OCI-M2 (cell line): ENCODE results near the gene CNNM3.
"Not testable (repeated sequence)": the region's sequence is repeated elsewhere in the genome, so short reads cannot be mapped to it uniquely, and the experiment has no call there.

Source experiments
- DNase-seq: peaks from one replicate; lab custom pipeline; 2025; ENCODE audit not compliant: unreplicated experiment; lab: John Stamatoyannopoulos, UW

The CNNM3 gene

DNA sequence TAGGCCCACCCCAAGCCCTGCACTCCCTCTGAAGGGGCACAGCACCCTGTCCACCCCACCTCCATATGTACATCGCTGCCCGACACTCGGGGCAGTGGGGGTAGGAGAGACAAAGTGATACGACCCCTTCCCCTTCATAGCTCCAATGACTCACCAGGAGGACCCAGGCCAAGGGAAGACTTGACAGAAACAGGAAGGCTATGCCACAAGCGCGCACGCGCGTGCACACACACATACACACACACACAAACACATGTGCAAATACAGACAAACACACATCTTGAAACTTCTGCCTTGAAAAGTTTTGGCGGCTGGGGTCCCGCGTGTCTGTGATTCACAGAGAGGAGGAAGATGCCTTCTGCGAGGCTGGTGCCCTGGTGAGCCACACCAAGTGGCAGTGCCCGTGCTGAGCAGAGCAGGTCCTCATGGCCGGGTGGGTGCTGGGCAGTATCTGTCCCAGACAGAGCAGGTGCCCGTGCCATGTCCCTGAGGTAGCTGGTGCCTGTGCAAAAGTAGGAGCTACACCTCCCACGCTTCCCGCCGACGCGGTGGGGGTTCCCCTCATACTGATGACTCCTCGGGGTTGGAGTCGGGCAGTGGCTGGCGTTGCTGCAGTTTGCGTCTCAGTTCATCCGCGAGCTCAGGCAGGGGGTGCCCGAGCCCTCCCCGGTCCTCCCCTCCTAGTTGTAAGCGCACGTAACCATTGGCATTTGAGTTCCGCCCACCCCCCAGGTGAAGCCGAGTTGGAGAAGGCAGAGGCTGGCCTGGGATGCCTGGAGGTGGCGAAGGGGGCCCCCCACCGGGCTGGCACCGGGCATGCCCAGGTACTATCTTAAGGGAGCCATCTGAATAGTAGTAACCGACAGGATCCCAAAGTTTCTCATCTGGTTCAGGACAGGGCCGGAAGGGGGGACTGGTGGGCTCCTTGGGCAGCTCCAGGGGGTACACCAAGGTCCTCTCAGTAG, 44.3 kb downstream of the CNNM3 start:
- DNase-seq = no peak

DNA sequence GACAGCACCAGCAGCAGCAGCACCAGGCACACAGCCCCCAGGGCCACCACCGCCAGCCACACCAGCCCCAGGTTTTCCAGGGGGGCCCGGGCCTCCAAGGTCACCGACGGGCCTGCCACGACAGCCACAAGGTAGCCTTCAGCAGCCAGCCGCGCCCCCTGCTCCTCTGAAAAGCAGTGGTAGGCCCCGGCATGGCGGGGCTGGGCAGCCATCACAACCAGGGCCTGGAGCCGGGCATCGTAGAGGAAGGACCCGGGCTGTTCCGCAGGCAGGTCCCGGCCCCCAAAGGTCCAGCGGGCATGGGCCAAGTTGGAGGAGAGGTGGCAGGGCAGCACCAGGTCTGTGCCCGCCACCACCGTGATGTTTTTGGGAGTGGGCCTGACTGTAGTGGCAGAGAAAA, 45.0 kb downstream of the CNNM3 start:
- DNase-seq = no peak

DNA sequence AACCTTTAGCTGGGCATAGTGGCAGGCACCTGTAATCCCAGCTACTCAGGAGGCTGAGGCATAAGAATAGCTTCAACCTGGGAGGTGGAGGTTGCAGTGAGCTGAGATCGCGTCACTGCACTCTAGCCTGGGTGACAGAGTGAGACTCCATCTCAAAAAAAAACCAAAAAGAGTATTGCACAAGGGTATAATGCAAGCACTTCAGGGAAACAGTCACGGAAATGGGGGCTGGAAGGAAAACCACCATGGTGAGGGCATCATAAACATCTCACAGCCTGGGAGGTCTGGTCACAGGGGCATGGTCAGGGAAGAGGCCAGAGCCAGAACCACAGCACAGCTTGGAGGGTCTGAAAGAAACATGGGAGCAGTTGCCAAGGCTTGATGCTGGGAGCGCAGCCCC, 47.0 kb downstream of the CNNM3 start:
- not testable (repeated sequence) for DNase-seq

DNA sequence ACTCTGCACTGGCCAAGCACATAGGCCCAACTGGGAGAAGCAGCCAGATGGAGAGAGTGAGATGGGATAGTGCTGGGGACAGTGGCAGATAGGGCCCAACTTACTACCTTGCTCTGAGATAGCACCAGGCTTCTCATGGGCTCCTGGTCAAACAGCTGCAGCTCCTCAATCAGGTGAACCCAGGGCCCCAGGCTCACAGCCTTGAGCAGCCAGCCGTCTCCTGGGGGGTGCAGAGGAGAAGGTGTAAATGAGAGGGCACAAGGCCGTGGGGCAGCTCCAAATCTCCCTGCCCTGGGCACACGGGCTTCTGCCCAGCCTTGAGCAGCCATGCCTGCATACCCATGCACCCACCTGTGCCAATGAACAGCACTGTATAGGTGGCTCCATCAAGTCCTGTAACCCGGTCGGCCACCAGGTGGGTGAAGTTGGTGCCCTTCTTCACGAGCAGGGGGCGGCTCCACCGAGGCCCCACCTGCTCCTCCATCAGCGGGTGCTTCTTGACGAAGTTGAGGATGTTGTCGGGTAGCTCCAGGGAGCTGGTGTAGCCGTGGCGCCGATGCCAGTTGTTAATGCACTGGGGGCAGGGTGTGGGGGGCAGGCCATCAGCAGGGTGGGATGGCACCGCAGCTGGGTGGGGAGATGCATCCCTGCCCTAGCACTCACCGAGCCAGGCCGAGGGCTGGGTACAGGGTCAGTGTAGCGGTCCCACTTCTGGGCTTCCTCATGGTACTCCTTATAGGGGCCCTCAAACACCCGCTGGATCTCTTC, 47.7 kb downstream of the CNNM3 start:
- no peak for DNase-seq

DNA sequence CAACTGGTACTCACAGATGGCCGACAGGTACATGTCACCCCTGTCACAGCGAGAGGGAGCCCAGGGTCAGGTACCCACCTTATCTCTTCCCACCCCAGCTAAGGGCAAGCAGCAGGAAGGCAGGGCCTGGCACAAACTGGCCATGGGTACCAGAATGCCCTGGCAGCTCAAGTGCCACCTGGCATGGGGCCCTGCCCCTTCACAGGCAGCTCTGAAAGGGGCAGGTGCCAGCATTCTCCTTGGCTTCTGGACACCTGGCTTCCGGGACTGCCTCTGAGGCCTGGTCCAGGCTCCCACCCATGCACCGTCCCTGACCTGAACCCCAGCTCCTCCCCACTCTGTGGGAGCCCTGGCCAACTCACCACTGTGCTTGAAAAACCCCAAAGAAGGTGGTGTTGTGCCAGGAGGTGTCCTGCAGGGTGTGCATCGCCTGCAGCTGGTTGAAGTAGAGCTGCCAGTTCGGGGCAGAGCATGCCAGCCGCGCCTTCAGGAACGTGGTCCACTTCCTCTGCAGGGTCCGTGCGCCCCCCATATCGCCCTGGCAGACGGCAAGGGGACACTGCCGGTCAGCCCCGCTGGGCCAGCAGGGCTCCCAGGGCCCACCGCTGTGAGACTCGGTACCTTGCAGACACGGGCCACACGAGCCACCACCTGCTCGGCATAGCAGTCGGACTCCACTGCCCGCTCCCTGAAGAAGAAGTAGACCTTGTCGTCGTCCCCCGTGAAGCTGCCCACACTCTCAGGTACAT, 48.4 kb downstream of the CNNM3 start:
- no peak for DNase-seq

DNA sequence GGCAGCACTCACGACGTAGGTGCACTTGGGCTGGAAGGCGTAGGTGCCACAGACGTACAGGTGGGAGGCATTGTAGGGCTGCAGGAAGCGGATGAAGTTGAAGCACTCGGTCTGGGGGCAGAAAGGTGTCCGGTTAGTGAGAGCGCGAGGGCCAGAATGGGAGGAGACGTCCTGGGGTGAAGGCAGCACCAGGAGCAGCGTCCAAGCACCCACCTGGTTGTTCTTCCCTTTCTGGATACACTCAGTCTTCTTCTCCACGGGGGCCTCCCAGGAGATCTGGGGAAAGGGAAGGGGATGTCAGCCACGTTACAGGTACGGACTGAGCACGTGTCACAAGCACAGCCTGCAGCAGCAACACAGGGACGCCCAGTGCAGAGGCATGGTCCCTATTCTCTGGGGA, 49.6 kb downstream of the CNNM3 start:
- no peak for DNase-seq

DNA sequence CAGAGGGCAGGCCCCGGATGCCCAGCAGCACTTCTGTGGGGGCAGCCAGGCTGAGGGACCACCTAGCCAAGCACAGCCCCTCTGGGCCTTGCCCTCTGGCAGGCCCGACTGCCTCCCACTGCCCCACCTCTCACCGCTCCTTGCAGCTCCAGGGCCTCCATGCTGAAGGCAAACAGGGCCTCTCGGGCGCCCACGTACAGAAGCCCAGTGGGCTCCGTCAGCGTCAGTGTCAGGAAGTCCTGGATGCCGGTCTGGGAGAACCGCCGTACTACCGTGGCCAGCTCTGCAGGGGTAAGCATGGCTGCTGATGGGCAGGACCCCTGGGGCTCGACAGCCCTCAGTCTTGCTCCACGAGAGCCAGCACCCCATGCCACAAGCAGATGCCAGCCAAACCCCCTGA, 50.1 kb downstream of the CNNM3 start:
- DNase-seq = no peak

DNA sequence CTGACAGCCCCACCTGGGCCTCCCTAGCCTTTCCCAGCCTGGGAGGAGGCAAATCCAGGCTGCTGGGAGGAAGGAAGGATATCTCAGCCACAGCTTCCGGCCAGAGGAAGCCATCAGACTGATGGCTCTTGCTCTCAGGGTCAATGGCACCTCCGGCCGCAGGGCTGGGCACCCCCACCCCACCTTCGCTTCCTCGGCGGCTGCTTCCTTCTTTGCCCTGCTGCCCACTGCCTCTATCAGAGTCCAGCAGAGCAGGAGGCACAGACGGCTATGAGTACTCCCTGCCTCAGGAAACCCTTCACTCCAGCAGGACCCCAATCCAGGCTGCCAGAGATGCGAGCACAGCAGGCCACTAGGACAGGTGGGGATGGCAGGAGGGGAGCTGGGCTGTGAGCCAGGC, 50.5 kb downstream of the CNNM3 start:
- DNase-seq = no peak

DNA sequence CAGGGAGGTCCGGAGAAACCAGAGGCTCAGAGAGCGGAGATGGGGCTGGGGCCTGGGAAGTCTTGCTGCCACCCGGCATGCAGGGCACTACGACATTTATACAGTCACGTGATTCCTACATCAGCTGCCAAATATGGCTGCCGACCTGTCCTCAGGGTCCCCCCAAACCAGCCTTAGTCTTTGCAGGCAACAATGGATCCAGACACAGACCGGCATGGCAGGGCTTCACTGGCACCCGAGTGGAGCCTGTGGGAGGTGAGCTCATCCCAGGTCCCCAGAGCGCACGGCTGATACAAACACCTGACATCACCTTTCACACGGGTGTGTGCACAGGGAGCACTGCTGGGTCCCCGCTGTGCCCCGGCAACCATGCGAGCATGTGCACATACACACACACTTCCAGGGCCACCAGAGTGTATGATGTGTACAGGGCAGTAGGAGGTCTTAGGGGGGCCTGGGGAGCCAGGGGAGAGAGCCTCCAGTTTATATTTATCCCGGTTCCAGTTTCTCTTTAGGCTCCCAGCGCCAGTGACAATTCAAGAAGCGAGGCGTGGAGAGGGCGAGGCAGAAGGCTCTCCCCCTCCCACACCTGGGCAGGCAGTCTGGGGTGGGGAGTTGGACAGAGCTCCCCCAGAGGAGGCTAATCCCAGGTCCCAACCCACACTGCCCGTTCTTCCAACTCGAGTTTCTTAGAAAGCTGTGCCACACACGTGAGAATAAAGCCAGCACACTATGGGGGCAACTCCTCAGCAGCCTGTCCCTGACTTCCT, 51.1 kb downstream of the CNNM3 start:
- DNase-seq = no peak

DNA sequence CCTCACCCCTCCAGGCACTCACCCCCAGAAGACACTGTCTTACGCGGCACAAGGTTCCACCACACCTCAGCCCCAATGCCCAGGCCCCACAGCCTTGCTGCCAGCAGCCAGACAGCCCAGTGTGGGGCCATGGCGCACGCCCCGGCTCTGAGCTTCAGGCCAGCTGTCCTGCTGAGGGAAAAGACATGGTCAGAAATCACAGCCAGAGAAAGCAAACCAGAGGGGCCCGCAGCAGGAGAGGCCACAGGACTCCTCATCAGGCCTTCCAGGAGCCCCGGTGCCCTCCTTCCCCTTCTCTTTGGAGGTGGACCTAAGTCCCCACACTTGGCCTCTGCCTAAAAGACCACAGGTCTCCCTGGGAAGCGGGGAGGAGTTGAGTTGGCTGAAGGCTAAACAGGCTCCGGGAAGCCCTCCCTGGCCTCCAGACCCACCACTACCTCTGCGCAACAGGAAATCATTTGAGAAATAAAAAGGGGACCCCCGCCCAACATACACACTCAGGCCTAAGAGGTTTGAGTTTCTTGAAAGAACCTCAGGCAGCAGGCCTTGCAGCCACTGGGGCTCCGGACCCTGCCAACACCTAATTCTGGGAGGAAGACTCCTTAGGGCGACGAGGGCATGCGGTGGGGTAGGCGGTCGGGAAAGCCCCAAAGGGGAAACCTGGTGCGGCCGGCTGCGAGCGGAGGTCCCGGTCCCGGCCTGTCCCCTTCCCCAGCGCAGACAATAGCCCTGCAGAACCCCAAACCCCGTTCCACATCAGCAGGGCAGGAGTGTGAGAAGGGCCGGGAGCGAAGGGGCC, 51.9 kb downstream of the CNNM3 start:
- no peak for DNase-seq

DNA sequence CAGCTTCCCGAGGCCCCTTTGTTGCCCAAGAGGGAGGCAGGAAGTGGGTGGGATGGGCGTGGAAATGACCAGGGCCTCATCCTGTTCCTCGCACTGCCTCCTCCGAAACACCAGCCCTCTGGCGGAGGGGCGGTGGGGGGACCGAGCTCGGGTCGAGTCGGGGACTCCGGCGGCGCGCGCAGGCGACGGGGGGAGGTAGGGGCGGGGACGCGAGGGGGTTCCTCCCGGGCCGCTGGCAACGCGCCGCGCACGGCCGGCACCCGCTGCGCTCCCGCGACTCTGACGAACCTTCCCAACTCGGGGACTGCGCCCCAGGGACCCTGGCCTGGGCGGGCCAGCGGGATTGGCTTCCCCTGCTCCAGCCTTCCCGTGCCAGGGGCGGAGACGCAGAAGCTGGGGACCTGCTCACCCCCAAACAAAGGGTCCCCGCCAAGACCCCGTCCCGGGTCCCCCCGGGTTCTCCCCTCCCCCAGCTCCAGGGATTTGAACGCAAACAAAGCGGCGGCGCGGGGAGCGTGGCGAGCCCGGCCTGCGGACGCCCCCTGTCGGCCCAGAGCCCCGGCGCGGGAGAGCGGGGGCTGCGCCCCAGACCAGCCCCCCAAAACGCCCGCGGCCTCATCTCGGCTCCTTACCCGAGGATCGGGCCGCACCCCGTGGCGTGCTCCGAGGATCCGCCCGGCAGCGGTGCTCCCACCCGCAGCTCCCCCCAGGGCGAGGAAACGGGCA, 52.6 kb downstream of the CNNM3 start:
- DNase-seq = no peak

DNA sequence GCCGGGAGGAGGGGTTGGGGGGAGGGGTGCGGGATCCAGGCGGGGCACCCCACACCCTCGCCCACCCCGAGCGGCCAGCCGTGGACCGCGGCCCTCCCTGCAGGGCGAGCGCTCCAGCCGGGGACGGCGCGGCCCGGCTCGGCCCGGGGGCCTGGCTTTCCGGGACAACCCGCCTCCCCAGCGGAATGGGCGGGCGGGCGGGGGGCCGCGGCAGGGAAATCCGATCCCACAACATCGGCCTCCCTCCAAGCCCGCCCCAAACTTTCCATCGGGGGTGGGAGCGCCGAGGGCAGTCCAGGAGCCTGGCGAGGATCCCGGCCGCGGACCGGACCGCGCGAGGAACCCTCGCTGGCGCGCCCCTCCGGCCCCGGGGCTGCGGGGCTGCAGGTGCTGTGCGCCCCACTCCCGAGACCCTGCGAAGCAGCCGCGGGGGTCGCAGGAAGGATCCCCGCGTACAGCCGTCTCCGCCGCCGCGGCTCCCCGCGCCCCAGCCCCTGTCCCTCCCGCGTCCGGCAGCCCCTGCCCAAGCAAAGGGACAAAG, 53.3 kb downstream of the CNNM3 start:
- no peak for DNase-seq

DNA sequence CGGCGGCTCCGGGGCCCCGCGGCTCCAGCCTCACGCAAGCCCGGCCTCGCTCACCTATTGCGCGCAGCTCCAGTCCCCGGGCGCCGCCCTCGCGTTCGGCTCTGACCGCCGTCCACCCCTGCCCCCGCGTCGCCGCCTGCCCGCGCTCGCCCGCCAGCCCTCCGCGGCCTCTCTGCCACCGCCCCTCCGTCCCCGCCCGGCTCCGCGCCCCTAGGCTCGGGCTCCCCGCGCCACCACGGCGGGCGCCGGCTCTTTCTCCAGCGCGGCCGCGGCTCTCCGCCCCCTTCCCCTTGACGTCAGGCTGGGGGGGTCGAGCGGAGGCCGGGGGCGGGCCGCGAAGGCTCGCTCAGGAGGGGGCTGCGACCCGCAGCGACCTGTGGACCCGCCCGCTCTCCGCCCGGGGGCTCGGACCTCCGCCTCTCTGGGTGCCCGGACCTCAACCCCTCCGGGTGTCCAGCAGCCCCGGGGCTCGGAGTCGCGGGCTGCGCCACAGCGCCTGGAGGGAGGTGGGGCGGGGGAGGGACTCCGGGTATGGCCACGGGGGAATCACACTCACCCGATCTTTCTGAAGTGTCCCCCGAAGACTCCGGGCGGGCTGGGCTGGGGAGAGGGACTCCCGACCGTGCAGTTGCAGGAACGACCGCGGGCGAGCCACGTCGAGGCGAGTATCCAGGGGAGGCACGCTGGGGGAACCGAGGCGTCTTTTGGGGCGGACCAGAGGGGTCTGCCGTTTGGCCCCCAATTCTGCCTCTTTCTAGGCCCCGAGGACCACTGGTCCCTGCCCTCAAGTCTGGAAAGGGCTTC, 54.0 kb downstream of the CNNM3 start, which contains the start of gene SEMA4C:
Gene SEMA4C (minus strand): TSS at position 259 of the 804 bp plus-strand sequence. CDS start 2,194 bp downstream, outside the sequence.
- no peak for DNase-seq

DNA sequence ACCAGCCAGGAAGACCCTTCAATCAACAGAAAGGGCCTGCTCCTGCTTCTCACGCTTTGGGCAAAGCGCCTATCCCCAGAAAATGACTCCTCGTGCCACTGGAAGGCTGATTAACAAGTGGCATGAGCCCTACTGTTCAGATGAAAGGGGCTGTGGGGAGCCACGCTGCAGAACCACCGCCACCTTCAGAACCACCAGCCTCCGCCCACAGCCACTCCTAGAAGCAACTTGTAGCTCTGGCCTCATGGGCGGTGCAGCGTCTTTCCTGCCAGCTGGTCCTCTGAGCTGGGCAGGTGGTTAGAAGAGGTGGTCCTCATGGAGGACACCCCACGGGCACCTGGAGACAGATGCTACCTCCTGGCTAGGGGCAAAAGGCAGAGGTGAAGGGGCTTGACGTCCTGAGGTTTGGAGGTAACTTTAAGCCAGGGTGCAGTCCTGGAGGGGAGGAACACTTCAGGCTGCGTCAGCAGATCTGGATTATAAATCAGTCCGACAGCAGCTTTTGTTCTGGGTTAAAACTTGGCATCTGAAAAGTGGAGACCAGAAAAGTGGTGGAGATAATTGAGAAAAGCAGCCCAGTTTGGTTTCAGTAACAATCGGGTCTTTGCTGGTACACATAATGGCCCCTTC, 54.7 kb downstream of the CNNM3 start:
- DNase-seq = no peak

DNA sequence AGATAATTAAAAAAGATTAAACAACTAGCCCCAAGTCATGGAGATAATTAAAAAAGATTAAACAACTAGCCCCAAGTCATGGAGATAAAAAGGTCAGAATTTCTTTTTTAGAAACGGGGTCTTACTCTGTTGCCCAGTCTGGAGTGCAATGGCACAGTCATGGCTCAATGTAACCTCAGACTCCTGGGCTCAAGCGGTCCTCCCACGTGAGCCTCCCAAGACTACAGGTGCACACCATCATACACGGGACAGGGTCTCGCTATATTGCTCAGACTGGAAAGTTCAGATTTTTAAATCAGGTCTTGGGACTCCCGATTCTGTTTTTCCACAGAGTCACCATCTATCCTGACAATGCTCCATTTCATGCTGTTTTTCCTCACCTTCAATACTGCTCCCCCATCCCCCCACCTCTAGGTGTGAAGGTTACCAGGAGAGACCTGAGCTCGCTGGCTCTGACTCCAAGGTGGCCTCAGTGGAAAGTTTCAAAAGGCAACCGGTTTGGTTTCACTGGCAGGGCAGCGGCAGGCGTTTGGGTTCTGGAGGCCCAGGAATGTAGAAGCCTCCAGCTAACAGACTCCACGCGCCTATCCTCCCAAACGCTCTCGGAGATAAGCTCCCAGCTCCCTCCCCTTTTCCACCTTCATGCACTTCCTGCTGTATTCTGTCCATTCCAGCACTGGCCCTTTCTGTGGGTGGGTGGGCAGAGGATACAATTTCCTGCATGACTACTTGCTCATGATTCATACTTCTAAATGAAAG, 56.7 kb downstream of the CNNM3 start:
- no peak for DNase-seq

DNA sequence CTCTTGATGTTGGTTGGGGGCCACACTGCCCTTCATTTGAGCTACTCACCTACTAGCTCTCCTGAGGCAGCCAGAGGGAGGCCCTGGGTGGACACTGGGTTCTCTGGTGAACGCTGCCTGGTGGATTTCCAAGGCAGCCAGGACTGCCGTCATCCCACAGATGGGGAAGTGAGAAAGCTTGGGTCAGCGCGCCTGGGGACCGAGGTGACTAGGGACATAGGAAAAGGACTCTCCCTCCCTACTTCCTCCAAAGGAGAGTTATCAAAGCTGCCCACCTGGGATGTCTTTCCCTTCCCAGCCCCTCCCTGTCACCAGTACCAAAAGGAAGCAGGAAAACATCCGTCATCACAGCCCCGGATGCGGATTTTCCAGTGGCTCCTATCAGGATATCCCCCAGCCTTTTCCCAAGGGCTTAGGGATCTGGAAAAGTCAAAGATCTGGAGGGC, 57.6 kb downstream of the CNNM3 start:
- no peak for DNase-seq
